Stimulated activated CD8-positive, alpha-beta memory T cell treated with anti-CD3 and anti-CD28 coated beads, Interleukin-2, amount 100 ng/mL, for 1 hour (primary cell): ENCODE results near the gene ACSBG1.
"Not testable (repeated sequence)": the region's sequence is repeated elsewhere in the genome, so short reads cannot be mapped to it uniquely, and the experiment has no call there.

Experiments used
- DNase-seq, 2 donors: peaks; one replicate each; pipeline ENCODE4 v3.0.0-alpha.2; 2020; ENCODE audit warnings: low read depth in 2 of 2

ACSBG1 gene

GRCh38 chr15:78168608-78169007 is 65.8 kb downstream of the ACSBG1 start:
- DNase-seq = no peak

- no peak for DNase-seq
Measured at GRCh38 chr15:78167227-78167888, 67.0 kb downstream of the ACSBG1 start.

DNA sequence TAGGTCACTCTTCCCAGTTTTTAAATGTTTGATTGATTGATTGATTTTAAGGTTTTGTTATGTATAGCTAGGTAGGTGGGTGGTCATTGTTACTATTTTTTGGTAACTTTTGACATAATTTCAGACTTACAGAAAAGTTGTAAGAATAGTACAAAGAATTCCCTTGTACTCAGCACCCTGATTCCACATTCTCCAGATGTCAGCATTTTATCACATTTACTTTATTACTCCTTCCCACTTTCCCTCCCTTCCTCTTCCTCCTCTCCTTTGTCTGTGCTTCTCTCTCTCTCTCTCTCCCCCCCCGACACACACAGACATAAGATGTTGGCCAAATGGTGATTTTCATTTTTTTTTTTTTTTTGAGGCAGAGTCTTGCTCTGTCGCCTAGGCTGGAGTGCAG is 70.4 kb downstream of the ACSBG1 start:
- no peak for DNase-seq

DNA sequence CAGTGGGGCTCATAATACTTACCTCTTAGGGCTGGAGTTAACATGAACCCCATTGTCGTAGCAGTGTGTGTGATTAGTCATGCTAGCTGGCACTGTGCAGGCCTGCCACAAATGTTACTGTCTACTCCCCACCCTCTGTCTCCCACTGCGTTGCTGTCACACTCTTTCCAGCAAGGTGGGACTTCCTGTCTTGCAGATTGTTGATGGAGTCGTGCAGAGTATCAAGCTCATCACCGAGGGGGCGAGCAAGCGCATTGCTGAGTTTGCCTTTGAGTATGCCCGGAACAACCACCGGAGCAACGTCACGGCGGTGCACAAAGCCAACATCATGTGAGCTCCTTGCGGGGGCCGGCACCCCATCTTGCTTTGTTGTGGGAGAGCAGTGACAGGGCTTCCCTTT is 72.3 kb downstream of the ACSBG1 start:
- peak in 1 of 2 donors; percentile 4 for DNase-seq

- DNase-seq = no peak
Measured at GRCh38 chr15:78159395-78159794, 75.0 kb downstream of the ACSBG1 start.

DNA sequence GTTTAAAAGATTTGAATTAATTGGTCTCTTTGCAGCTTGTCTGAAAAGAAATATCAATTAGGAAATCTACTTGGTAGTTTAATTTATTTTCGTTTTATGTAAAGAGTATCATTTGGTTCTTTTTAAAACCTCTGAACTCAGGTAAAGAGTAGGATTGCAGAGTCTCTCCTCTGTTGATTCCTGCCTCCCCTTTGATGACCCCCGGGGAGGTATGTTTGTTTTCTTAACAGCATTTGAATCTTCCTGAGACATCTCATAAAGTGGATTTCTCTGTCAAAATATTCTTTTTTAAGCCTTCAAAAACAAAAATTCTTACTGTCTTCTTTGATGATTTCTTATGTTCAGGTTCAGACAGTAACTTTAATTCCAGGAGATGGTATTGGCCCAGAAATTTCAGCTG is 77.2 kb downstream of the ACSBG1 start:
- DNase-seq = no peak

DNA sequence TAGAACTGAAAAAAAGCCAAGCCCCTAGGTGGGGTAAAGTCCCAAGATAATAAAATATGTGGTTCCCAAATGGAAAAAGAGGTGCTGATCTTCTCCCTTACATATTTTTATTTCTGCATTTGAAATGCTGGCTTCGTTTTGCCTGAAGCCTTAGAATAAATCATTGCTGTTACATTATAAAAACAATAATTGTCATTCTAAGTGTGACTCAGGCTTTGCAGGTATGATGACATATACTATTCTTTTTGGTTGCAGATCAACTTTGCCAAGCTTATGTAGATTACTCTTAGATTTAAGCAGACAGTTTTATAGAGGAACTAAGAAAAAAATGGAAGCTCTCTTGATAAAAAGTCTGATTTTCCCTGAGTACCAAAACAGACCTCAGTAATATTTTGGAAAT is 77.7 kb downstream of the ACSBG1 start:
- DNase-seq = no peak

- no peak for DNase-seq
Measured at GRCh38 chr15:78155355-78155939, 78.9 kb downstream of the ACSBG1 start.

DNA sequence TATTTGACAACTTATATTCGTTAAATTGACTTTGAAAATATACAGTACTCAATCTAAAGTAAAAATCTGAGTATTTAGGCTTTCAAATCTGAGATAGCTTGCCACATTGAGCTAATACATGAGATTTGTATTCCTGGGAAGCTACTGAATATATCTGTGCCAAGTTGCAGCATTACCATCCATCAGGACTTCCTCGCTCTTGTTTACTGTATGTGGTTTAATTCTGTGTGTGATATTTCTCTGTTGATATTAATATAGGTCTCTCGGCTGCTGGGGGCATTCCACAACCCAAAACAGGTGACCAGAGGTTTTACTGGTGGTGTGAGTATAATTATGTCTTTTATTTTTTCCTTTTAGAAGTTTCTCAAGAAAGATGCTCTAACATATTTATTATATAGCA is 79.4 kb downstream of the ACSBG1 start:
- DNase-seq = no peak

DNA sequence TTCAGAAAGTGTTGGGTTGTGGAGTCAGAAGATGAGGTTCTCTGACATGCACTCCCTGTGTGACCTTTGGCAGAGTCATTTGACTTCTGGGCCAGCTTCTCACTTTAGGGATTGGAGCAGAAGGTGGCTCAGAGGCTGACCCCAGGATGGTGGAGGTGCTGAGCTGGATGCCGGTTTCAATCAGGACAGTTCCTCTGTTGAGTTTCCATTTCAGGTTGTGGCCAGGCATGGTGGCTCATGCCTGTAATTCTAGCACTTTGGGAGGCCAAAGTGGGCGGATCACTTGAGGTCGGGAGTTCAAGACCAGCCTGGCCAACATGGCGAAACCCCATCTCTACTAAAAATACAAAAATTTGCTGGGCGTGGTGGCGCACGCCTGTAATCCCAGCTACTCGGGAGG is 83.3 kb downstream of the ACSBG1 start:
- DNase-seq = not testable (repeated sequence)

DNA sequence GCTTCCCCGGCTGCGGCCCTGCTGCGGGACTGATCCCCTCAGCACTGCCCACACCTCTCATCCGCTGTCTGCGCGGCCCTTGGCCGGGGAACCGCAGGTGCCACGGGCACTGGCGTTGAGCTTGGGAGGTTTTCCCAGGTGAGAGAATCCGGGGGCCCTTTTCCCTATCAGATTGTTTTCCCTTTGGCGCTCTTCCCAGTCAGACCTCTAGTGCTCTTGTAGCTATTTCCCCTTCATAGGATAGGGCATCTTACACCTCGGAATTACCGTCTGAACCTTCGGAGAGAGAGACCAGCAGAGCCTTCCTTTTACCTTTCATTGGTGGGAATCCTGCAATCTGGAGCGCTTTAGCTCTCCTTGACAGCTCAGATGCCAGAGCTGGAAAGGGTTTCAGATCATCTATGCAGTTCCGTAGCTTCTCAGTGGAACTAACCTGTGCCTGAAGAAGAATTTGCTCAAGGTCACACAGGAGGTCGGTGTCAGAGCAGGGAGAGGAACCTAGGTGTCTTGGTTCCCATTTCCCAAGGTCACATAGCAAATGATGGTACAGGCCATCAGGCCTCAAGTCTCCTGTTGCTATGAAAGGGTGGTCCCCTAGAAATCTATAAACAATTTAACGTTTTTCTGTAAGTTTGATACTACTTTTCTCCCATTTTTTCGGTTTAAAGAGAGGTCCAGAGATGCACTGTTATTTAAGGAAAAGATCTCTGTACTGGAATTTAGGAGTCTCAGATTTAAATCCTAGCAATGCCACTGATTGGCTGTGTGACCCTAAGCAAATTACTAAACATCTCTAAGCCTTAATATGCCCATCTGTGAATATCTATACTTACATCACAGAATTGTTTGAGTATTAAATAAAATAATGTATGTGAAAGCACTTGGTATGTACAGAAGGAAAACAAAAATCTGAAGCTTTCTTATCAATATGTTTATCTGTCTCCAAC is 84.3 kb downstream of the ACSBG1 start:
- no peak for DNase-seq

DNA sequence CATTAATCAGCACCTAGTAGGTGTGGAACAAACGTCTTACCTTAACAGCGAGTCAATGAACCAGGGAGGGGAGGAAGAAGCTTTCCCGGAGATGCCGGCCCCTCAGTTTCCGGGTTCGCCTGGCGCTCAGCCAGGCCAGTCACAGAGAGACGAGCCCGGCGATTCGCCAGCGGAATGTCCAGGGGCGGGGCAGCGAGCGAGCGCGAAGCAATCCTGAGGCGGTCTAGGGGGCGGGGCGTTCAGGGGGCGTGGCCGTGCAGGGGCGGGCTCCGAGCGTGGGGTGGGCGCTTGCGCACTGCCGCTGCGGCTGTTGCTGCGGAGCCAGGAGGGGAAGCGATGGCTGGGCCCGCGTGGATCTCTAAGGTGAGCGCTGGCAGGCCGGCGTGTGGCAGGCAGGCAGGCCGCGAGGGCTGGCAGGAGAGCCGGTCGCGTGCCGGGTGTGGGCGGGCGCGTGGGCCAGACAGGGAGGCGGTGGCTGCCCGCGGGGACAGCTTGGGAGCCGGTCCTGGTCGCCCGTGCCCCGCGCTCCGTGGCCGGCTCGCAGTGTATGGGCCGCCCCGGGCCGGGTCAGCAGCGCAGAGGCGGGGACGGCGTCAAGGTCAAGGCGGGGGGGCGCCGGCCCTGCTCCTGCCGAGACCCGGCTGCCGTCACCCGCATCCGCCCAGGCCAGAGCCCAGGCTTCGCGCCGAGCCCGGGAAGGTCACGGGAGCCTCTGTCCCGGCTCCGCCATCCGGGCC is 85.1 kb downstream of the ACSBG1 start, which contains the start of gene IDH3A:
IDH3A (plus strand) TSS at position 295 of the 737 bp plus-strand sequence; CDS start at position 337, 42 bp downstream.
- peak; percentile 100 for DNase-seq

DNA sequence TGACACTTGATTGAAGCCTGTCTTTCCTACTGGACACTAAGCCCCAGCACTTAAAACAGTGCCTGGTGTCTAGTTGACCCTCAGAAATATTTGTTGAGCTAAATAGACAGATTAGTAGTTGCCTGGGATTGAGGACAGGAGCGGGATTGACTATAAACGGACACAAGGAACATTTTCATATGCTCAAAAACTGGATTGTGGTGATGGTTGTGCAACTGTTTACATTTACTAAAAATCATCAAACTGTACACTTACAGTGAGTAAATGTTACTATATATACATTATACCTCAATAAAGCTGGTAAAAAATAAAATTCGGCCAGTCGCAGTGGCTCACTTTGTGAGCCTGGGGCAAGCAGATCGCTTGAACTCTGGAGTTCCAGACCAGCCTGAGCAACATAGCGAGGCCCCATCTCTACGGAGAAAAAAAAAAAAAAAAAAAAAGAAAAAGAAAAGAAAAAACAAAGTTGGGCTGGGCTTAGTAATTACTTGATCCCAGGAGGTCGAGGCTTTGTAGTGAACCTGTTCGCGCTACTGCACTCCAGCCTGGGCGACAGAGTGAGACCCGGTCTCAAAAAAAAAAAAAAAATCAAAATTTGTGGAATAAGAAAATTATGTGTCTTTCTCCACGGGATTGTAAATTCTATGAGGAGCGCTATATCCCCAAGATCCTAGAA is 85.8 kb downstream of the ACSBG1 start:
- DNase-seq = no peak

- DNase-seq = no peak
Measured at GRCh38 chr15:78147566-78147965, 86.8 kb downstream of the ACSBG1 start.

DNA sequence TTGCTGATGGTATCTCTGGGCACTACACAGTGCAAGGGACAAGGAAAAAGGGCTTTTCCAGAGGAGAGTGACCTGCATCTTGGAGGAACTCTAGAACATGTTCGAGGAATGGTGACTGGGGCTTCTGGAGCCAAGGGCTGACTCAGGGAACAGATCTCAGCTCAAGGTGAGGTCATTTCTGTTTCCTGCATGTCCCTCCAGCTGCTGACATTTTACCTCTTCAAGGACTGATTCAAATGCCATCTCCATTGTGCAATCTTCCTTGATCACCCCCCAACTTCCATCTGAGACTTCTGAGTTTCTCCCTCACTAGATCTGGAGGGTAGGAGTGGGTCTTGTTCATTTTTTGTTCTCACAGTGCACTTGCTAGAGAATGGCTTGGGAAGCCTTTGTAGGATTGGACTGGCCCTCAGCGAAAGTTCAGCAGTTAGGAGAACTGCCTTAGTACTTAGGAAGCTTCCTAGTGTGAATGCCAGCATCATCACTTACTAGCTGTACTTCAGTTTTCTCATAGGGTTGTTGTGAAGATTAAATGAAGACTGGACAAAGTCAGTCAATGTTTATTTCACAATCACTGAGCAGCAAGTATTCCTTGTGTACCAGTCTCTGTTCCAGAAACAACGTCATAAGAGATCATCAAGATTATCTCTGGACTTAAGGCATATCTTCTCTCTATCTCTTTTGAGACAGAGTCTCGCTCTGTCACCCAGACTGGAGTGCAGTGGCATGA is 87.8 kb downstream of the ACSBG1 start:
- DNase-seq = no peak

DNA sequence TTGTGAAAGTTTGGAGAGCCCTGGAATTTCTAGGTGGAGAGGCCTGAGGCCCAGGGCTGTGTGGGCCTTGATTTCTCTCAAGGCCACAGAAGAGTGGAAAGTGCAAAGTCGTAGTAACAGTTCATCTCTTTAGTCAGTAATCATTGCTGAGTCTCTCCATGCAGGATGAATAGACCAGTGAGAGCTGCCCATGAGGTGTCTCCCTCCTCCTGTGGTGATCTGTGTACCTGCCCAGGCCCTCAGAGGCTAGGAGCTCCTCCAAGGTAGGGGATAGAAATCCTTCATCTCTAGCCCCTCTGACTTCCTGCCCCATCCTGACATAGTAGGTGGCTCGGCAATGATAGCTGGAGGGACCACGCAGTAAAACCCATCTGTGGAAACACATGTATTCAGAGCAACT is 92.0 kb downstream of the ACSBG1 start:
- DNase-seq = no peak

DNA sequence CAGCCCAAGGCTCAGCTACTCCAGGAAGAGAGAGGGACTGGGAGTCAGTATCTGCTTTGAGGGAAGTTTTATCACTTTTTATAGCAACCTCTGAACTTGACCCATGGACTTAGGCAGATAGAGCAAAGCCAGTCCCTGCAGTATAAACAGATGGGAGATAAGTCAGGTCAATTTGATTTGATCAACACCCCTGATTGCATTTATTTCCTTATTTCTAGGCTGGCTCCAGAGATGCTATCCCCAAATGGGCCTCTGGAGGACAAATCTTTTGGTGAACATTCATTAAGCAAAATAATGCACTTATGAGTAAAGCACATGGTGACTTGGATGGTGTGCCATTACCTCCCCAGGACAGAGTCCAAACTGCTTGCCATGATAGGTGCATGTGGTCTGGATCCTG is 94.1 kb downstream of the ACSBG1 start:
- no peak for DNase-seq

DNA sequence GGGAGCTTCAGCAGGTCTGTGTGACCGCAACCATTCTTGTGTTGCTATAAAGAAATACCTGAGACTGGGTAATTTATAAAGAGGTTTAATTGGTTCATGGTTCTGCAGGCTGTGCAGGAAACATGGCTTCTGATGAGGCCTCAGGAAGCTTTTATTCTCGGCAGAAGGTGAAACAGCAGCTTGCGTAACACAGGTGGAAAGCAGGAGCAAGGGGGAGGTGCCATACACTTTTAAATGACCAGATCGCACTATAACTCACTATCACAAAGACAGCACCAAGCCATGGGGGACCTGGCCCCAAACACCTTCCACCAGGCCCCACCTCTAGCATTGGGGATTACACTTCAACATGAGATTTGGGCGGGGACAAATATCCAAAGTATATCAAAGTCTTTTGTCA is 94.8 kb downstream of the ACSBG1 start:
- DNase-seq = no peak

- DNase-seq = no peak
Measured at GRCh38 chr15:78133801-78134200, 100.6 kb downstream of the ACSBG1 start.

DNA sequence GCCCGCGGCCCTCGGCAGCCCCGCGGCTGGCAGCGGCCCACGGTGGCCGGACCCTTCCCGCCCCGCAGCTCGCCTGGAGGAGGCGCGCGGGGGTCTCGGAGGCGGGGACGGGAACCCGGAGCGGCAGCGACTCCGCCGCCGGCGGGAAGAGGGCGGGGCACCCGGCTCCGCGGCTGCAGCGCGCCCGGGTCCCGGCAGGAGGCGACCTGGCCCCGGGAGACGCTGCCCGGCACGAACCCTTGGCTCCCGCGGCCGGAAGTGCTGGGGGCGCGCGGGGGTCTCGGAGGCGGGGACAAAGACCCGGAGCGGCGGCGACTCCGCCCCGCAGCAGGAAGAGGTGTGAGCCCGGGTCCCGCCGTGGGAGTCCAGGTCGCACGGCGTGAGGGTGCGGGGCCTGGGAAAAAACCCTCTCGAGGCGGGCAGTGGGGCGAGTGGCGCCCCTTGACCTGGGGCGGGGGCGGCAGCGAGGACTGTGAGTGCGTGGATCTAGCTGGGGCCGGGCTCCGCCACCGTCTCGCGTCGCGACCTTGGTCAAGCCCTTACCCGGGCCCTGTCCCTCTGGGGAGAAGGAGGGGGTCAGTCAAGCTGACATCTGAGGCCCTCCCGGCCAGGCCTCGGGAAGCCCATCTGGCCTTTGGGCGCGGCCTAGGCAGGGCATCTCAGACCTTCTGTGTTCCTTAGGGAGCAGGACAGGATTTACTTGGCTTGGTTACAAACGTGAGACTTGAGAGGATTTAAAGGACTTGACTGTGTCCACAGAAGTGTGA is 102.9 kb downstream of the ACSBG1 start, which contains the start of gene CIB2:
CIB2 (minus strand) TSS at position 151 of the 767 bp plus-strand sequence. CDS start 230 bp downstream, outside the sequence.
- DNase-seq = peak; percentile 54 to 66
